ENCODE results near the gene RELN. TPM values are rescaled to one million over a fixed set of nuclear protein-coding genes. Genes with fewer than 3 reads are reported as not detected.

Gene RELN
- total and polyA plus RNA-seq, 9 of the 15 experiments (the other 6 are each of a cell fraction or from before 2014, with no cell fraction given), result 12.9 to 43.2 (median 18.1) TPM

DNA sequence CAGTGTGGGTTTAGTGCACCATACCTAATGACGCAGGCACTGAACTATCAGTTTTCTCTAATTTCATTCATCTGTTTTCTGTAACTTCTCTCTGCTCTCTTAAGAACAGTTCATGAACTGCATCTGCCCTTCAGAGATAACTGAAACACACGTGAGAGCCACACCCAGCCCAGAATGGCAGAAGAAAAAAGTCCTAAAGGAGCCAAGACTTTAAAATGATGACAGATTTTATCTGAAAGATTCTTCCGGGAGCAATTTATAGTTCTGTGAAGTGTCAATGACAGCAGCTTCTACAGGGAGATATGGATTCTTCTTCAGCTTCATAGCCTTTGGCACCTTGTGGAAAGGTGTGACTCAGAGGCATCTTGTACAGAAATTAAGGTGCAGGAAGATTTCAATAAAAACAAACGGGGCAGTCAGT is 332.0 kb downstream of the RELN start (continued):
- TF ChIP-seq SRF (CRISPR knock-in tag; IDR thresholded peaks at IDR 0.05) (peak in 1 of 2 experiments; percentile 90; a peak in 2 of 4 replicates), ZBTB11 (CRISPR knock-in tag; IDR thresholded peaks at IDR 0.05) (peak in 1 of 3 experiments; percentile 37; a peak in 1 of 6 replicates), BCOR (IDR thresholded peaks at IDR 0.05) (no peak), MITF (IDR thresholded peaks at IDR 0.05) (peak; percentile 90), BRD4 (IDR thresholded peaks at IDR 0.05) (no peak), TCF7 (IDR thresholded peaks at IDR 0.05; ENCODE audit: borderline replicate concordance) (no peak; the same call in 1 of the 2 replicates), ZNF592 (IDR thresholded peaks at IDR 0.05) (peak; percentile 34; the same call in 1 of the 2 replicates), CBX3 (IDR thresholded peaks at IDR 0.05; ENCODE audit: borderline replicate concordance in 1 of 2, low read length in 2 of 2) (peak in 1 of 2 experiments; percentile 79; a peak in 2 of 3 replicates), CBFA2T2 (conservative IDR thresholded peaks at IDR 0.05) (peak; percentile 94), ARNT (IDR thresholded peaks at IDR 0.05) (peak; percentile 77 to 89; a peak in 2 of 4 replicates), BRD9 (IDR thresholded peaks at IDR 0.05; ENCODE audit: low read depth, partially characterized antibody) (no peak), ZNF75A (CRISPR knock-in tag; IDR thresholded peaks at IDR 0.05) (0 out of 2 replicates have a peak, but pooled peaks have one; percentile 31), SMARCA4 (IDR thresholded peaks at IDR 0.05) (peak; percentile 96), MCM2 (IDR thresholded peaks at IDR 0.05; ENCODE audit: low read depth) (no peak), JUN (IDR thresholded peaks at IDR 0.05; ENCODE audit: borderline replicate concordance, low read depth, low read length) (peak; percentile 79), JUN (CRISPR knock-in tag; IDR thresholded peaks at IDR 0.05; ENCODE audit: borderline replicate concordance) (no peak), RNF2 (IDR thresholded peaks at IDR 0.05) (peak; percentile 84), RBM25 (IDR thresholded peaks at IDR 0.05; ENCODE audit: low read depth, low read length, severe bottlenecking) (no peak), RCOR1 (IDR thresholded peaks at IDR 0.05; ENCODE audit: borderline replicate concordance in 1 of 2, low read depth in 2 of 2, low read length in 2 of 2) (peak in 1 of 2 experiments; percentile 92; a peak in 2 of 4 replicates), EP400 (IDR thresholded peaks at IDR 0.05) (peak; percentile 75), DPF2 (IDR thresholded peaks at IDR 0.05) (peak; percentile 97), LEF1 (IDR thresholded peaks at IDR 0.05) (peak; percentile 94)
